ENCODE data around the gene FXYD5. TPM values are rescaled to one million over a fixed set of nuclear protein-coding genes. Genes with fewer than 3 reads are reported as not detected.
A peak's percentile ranks its signal among the peaks of the same experiment; 100 is the strongest.

Gene FXYD5
- total RNA-seq, 1 experiment from 2014 or later = 181 TPM

GRCh38 chr19:35106291-35106583, 48.3 kb upstream of the FXYD5 start:
- DNase-seq = no peak
- intact Hi-C loops (cut with micrococcal nuclease; ENCODE audit: unreplicated experiment) = no loop called here
- Histone ChIP-seq H3K4me2 (no peak overlapping the region), H4K20me1 (ENCODE audit: insufficient read depth) (no peaks in the 10 kb centered on the region), H3K9me3 (ENCODE audit: insufficient read depth, low read depth) (no peaks in the 10 kb centered on the region), H3F3A (ENCODE audit: insufficient read depth, low read depth) (peaks cover 23% of the 10 kb centered on the region), H3K4me1 (replicated peaks; ENCODE audit: insufficient read depth) (peaks cover 18% of the 10 kb centered on the region), H3K9me2 (ENCODE audit: insufficient read depth) (no peaks in the 10 kb centered on the region), H3K36me3 (ENCODE audit: low read depth) (no peaks in the 10 kb centered on the region), H3K4me3 (no peak overlapping the region), H3K27ac (no peak overlapping the region), H3K79me2 (ENCODE audit: low read depth) (no peaks in the 10 kb centered on the region), H3K27me3 (ENCODE audit: insufficient read depth, low read depth) (no peaks in the 10 kb centered on the region), H2AFZ (no peak overlapping the region)
- ChIA-PET POLR2A (ENCODE audit: unreplicated experiment) (no interaction called here), CTCF (no interaction called here)
- no TSS peak for BruUV-seq (replicated peaks)
- TF ChIP-seq EZH2 (IDR thresholded peaks at IDR 0.05; ENCODE audit: low read depth) (no peak), CTCF (conservative IDR thresholded peaks at IDR 0.05) (no peak)

- H3K27me3 ChIP-seq (ENCODE audit: insufficient read depth, low read depth) = no peaks in the 10 kb centered on the region
- H3K4me2 ChIP-seq = peak overlapping the region; percentile 10; the same call in 1 of the 2 replicates
- TF ChIP-seq EZH2 (IDR thresholded peaks at IDR 0.05; ENCODE audit: low read depth) (no peak), CTCF (conservative IDR thresholded peaks at IDR 0.05) (no peak)
- no peaks in the 10 kb centered on the region for H3K9me3 ChIP-seq (ENCODE audit: insufficient read depth, low read depth)
- intact Hi-C loops (cut with micrococcal nuclease; ENCODE audit: unreplicated experiment) = no loop called here
- no peak for DNase-seq
- H3K79me2 ChIP-seq (ENCODE audit: low read depth) = no peaks in the 10 kb centered on the region
- CTCF ChIA-PET = no interaction called here
- POLR2A ChIA-PET (ENCODE audit: unreplicated experiment) = interaction anchor here (0.7 kb wide), 1 partner anchor 10 kb away, joined by 4 read pairs; no protein-coding TSS in a partner anchor
- BruUV-seq (replicated peaks) = no TSS peak
- H3K27ac ChIP-seq = peak overlapping the region; percentile 62
- no peaks in the 10 kb centered on the region for H3K9me2 ChIP-seq (ENCODE audit: insufficient read depth)
- H2AFZ ChIP-seq = no peak overlapping the region
- H4K20me1 ChIP-seq (ENCODE audit: insufficient read depth) = no peaks in the 10 kb centered on the region
- H3K36me3 ChIP-seq (ENCODE audit: low read depth) = no peaks in the 10 kb centered on the region
- peaks cover 23% of the 10 kb centered on the region for H3F3A ChIP-seq (ENCODE audit: insufficient read depth, low read depth)
- peaks cover 18% of the 10 kb centered on the region for H3K4me1 ChIP-seq (replicated peaks; ENCODE audit: insufficient read depth)
- no peak overlapping the region for H3K4me3 ChIP-seq
Observed at GRCh38 chr19:35106898-35107541, 47.5 kb upstream of the FXYD5 start.

- intact Hi-C loops (cut with micrococcal nuclease; ENCODE audit: unreplicated experiment) = no loop called here
- Histone ChIP-seq H4K20me1 (ENCODE audit: insufficient read depth) (no peaks in the 10 kb centered on the region), H3K27me3 (ENCODE audit: insufficient read depth, low read depth) (no peaks in the 10 kb centered on the region), H3F3A (ENCODE audit: insufficient read depth, low read depth) (peaks cover 23% of the 10 kb centered on the region), H3K4me2 (peak overlapping the region; percentile 10; the same call in 1 of the 2 replicates), H3K79me2 (ENCODE audit: low read depth) (no peaks in the 10 kb centered on the region), H3K27ac (peak overlapping the region; percentile 62), H3K4me1 (replicated peaks; ENCODE audit: insufficient read depth) (peaks cover 18% of the 10 kb centered on the region), H3K9me2 (ENCODE audit: insufficient read depth) (no peaks in the 10 kb centered on the region), H3K4me3 (no peak overlapping the region), H2AFZ (no peak overlapping the region), H3K9me3 (ENCODE audit: insufficient read depth, low read depth) (no peaks in the 10 kb centered on the region), H3K36me3 (ENCODE audit: low read depth) (no peaks in the 10 kb centered on the region)
- ChIA-PET CTCF (no interaction called here), POLR2A (ENCODE audit: unreplicated experiment) (interaction anchor here (0.7 kb wide), 1 partner anchor 9 kb away, joined by 4 read pairs; no protein-coding TSS in a partner anchor)
- BruUV-seq (replicated peaks) = TSS peak; percentile 19
- peak; percentile 75 to 81 for DNase-seq
- TF ChIP-seq EZH2 (IDR thresholded peaks at IDR 0.05; ENCODE audit: low read depth) (no peak), CTCF (conservative IDR thresholded peaks at IDR 0.05) (no peak)
Observed at GRCh38 chr19:35107545-35107944, 47.0 kb upstream of the FXYD5 start.

Data from PC-9 (cell line).